HG03135 (cell line): ENCODE measurements around the gene LTB4R.

Experiments
- ATAC-seq: cut with Tn5 transposase; IDR thresholded peaks from one replicate; pipeline ENCODE4 v1.9.1; 2021; ENCODE audit warnings: mild to moderate bottlenecking, moderate library complexity; ENCODE audit not compliant: unreplicated experiment

Gene LTB4R

DNA sequence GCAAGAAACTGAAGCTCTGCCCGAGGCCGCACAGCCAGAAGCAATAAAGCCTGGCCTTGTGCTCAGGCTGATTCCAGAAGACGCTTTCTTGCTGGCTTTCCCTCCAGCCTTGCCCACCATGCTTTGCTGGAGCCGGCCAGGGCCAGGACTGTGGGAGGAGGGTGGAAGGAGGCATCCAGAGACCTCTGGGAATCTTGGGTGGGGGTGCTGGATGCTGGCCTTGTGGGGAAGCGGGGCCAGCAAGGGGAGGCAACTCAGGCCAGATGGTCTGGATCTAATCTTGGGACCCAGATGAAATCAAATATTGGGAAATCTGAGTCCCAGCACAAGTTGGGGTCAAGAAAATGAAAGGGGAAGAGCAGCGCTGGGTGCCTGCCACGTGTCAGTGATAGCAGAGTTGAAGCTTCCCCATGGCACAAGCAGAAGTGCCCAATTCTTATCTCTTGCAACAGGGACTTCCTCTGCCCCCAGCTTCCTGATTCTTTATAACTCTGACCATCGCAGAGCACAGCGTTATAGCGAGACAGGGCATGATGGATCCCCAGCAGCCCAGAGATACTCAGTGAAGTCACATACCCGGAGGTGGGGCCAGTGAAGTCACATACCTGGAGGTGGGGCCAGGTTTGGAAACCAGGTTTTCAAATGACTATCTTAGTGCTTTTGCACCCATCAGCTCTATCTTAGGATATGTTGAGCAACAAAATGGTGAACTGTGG is 33.5 kb upstream of the LTB4R start:
- ATAC-seq, result no peak

DNA sequence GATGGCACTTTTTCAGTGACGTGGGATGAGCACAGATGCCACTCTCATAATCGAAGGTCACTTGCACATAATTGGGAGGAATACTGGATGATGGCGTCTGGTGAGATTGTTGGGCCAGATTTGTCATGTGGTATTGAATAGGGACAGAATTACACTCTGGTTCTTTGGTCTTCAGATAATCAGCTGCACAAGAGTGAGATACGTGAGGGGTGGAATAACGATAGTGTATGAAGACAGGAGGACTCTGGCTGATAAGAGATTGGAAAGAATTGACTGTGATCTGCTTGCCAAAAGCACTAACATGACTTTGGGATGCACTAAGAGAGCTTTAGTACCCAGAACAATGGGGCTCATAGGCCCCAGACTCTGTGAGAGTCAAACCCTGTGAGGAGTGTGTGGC is 32.9 kb upstream of the LTB4R start:
- ATAC-seq, result no peak

DNA sequence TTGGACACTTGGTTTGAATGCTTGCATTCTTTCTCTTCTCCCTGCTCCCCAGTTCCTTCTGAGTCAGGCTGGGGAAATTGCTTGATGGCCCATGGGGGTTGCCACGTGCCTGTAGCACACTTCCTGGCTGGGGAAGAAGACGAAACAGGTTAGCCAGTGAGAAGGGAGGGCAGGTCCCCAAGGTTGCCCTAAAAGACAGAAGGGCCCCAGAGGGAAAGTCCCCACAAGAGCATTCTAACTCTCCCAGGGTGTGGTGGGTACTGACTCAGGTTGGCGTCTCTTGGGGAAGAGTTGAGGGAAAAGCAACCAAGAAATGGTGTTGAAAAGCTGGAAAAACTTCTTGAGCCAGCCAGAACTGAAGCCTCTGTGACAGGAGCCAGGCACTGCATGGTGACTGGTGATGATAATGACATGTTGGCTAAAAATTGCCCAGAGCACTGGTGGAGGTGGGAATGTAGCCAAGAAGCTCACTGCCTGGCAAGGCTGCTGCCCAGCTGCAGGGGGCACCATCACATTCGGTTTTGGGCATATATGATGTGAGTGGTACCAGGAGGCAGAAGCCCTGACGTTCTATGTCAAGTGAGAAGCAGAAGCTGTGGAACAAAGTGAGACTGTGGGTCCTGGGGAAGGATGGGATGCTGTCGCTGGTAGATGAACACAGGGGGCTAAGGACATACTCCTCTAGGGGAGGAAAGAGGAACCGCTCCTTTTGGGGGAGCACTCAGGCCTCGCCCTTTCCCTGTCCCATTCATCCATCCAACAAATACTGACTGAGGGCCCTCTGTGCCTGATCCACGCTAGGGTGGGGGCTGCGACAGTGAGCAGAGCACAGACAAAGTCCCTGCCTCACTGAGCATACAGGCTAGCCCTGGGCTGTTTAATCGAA is 31.8 kb upstream of the LTB4R start:
- no peak for ATAC-seq

DNA sequence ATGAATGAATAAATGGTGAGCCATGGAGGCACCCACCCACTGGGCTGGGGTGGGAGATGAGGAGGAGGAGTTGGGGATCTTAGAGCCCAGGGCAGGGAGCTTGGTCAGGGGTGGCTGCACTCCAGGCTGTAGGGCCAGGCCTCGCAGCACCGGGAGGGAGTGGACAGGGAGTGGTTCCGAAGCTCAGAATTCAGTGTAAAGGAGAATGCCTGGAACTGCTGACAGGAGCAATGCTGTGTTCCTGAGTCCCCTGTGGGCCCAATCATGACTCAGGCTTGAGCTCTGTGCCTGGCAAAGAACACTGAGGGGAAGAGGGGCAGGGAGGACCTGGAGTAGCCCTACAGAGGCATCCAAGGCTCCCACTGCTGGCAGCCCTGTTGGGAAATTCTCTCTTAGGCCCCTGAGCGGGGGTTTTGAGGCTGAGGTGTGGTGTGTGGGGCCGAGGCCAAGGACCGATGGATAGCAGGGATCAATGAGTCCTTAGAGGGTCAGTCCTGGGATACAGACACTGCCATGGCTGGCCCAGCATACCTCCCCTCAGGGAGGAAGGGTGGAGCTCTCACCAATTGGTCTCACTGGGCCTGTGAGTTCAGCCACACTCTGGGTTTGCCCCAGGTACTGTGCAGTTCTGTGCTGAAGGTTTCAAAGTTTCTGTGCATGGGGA is 30.4 kb upstream of the LTB4R start:
- ATAC-seq, result no peak

DNA sequence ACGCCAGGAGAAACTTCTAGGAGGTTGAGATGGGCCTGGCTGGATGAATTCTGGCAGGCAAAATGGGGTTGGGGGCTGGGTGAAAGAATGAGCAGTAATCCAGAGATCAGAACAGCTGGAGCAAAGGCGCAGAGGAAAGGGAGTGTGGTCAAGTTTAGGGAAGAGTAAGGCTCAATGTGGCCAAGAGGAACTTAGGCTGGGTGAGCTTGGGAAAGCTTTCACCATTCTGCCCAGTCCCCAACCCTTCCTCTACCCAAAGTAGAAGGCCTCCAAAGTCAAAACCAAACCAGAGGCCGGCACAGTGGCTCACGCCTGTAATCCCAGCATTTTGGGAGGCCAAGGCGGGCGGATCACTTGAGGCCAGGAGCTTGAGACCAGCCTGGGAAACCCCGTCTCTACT is 29.7 kb upstream of the LTB4R start:
- no peak for ATAC-seq

DNA sequence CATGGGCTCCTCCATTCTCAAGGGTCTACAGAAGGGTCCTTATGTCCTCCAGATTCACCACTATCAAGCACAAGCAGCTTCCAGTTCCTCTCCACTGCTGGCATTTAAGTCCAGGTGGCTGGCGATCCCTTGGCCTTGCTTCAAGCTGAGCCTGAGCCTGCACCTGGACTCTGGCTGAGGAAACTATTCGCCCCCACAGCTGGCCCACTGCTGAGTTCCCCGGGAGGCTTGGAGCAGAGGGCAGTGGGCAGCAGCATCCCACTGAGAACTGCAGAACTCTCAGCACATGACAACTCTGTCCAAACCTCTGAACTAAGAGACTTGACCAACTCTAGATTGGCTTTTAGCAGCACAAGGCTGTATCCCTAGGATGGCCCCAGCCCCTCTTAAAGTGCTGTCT is 28.6 kb upstream of the LTB4R start:
- no peak for ATAC-seq

DNA sequence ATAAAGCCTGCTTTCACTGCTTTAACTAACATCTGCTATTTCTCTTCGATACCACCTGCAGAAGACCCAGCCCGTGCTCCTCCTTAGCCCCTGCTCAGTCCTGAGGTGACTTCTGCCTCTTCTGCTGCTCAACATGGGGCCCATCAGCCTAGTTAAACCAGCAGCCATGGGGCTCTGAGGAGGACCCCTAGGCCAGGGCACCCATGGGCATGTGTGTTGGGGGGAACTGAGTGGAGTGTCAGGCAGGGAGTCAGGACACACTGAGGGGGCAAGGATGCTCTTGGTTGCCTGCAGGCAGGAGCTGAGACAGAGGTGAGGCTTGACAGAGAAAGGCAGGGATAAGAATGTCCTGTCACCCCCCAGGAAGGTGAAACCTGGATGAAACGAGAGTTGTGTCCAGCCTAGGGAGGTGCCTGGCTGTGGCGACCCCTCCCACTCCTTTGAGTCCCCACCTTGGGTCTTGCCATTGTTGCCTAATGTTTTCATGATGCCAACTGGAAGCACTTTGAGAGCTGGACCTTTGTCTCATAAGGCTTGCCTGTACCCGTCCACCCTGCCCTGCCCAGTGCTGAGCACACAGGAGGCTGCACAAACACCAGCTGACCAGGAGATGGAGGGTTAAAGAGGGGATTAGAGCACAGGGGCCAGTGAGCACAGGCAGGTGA is 27.4 kb upstream of the LTB4R start:
- ATAC-seq, result no peak

DNA sequence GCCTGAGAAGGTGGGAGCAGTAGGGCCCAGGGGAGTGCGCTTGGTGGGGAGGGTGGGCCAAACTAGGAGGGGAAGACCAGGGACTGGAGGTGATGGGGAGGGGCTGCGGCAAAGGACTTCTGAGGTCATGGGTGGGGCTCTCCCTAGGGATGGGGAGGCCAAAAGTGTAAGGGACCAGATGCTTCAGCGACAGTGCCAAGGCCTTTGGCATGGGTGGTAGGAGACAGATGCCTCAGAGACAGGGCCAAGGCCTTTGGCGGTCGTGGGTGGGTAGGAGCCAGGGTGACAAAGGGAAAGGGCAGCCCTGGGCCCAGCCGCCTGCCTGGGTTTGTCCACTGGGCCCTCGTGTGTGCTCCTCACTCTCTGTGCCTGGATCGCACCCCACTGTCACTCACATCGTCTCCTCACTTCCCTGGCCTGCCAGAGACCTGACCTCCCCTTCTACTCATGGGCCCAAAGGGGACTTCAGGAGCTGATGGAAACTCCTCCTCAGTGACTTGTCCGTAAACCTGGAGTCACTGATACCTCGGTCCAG is 26.7 kb upstream of the LTB4R start:
- ATAC-seq, result no peak

DNA sequence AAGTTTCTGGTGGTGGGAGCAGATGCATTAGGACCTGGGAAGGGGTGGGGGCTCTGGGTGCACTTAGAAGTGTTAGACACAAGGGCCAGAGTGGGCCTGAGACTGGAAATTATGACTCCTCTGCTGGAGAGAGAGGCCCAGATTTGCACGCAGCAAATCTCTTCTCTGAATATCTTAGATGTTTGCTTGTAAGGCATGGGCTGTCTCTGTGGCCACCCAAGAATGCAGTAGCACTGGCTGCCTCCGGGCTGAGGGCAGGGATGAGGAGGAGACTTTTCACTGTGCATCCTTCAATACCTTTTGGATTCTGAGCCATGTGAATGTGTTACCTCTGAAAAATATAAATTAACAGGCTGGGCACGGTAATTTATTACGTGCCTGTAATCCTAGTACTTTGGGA is 26.0 kb upstream of the LTB4R start:
- ATAC-seq, result no peak

DNA sequence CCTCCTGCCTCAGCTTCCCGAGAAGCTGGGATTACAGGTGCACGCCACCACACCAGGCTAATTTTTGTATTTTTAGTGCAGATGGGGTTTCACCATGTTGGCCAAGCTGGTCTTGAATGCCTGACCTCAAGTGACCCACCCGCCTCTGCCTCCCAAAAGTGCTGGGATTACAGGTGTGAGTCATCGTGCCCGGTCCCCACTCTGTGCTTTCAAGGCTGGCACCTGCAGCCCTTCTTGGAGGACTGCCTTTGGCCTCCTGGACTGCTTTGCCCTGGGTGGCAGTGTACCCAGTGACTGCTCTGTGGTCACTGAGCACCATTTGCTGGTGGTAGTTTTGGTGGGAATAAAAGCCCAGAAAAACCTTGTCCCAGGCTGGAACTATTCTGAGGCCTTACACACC is 24.3 kb upstream of the LTB4R start:
- no peak for ATAC-seq

DNA sequence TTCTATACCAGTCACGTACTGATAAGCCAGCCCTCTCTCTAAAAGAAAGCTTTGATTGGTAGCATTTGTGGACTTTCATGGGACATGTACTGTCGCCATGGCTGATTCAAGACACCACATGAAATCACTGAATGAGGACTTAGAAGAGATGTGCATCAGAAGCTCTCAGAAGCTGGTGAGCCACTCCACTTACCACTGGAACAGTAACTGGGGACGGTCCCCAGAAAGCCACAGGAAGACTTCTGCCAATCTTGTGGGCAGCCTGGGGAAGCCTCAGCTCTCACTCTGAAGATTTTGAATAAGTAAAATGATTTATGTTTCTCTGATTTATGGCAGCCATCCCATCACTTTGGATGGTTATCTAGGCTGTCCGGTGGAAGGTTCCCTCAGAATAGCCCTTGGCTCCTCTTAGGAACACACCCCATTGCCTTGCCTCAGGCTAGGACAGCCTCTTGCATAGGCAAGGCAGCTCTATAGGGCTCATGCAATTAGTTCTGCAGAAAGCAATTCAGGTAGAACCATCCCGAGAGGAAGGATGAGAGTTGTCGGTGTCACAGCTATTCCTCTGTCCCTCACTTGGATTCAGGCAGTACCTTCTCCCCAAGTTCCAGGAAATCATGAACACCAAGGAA is 21.5 kb upstream of the LTB4R start:
- ATAC-seq, result peak; percentile 65

DNA sequence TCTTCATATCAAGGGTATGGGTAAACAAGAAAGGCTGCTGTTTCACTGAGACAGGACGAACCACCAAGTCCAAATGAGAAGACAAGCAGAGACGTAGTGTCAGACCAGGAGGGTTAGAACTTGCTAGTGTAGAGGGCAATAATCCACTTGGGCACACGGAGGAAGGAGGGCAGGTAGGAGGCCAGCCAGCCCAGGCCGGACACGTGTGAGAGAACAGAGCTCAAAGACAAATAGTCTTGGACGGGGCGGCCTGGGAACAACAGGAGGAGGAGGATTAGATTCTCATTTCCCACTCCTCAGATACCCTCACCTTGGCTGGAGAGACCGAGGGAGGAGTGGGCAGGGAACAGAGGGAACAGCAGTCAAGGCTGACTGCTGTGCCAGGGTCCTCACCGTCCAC is 20.6 kb upstream of the LTB4R start:
- ATAC-seq, result no peak

DNA sequence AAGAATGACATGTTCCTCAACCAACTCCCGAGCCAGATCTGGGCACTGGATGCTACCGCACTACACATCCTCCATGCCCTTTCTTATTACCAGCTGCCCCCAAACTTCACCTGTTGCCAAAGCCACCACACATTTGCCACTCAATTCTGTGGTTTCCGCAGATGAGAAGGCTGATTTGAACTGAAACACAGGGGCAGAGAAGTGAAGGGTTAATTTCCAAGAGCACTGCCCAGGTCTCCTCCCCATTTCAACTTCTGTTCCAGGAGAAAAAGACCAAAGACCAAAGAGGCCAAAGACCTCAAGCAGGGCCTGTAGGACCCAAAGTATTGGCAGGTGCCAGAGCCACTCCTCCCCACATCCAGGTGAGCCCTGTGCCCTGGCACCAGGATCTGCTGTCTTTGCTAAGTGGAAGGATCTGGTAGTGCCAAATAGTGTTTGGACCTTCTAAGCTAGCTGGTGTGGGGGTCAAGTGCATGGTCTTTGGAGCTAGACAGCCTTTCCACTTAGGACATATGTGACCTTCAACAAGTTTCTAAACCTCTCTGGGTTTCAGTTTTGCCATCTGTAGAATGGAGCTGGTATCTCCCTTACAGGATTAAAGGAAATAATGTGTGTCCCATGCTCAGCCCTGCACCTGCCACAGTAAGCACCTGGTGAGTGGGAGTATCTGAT is 19.7 kb upstream of the LTB4R start:
- ATAC-seq, result no peak

DNA sequence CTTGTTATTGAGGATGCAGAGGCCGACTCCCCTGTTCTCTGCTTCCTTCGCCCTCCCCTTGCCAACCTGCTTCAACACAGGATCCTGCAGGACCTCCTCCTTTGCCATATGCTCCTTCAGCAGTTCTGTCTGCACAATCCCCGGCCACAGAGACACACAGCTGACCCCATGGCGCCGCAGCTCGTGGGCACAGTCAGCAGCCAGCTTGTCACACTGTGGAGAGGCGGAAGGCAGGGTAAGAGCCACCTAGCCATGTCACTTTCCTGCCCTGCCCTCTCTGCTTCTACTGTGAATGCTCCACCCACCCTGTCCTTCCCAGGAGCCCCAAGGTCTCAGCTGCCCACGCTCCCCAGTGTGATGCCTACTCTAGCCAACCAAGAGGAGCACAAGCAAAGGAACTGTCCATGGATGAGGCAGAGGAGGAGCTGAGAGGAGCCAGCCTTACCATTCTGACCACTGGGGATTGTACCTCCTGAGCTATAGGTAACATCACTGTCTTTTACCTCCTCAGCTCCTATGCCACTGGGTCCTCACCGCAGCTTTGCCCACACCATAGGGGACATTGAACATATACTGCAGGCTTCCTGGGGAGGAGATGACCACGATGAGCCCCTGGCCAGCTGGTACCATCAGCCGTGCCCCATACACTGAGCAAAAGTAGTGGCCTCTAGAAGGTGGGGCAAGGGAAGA is 19.0 kb upstream of the LTB4R start:
- ATAC-seq, result no peak

DNA sequence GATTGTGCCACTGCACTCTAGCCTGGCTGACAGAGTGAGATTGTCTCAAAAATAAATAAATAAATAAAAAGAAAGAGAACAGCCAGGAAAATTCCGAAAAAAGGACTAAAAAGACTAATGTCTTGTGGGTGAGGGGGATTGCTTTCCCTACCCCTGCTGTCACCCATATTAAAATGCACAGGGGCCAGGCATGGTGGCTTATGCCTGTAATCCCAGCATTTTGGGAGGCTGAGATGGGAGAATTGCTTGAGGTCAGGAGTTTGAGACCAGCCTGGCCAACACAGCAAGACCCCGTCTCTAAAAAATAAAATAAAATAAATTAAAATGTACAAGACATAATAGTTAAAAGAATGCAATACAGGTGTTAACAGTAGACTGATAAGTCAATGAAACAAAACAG is 17.8 kb upstream of the LTB4R start:
- no peak for ATAC-seq

DNA sequence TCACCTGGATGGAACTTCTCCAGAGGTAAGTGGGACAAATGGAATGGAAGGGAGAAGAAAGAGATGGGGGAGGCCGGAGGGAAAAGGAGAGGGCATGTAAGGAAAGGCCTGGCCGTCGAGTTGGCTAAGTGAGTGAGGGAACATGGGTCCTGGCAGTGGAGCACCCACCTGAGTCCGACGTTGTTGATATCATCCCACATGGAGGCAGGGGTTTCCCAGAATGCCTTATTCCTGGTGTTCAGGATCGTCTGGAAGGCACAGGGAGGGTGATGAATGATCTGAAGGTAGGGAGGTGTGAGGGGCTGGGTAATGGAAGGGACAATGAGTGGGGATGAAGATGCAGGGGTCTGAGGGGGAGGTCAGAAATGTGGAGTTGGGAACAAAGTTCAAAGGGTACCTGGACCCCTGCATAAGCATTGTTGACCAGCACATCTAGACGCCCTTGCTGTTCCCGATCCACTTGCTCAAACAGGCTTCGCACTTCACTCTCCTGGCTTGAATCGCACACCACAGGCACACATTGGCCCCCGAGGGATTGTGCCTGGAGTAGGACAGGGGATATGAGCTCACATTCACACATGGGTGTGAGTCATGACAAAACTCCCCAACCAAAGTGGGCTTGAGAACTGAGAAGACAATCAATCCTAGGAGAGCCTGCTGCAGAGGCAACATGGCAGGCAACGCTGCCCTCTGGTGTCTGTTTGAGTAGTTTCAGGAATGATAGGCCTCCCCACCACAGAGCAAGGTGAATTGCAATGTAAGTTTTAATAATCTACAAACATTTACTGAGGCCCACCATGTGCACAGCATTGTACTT is 14.8 kb upstream of the LTB4R start:
- ATAC-seq, result peak; percentile 50

DNA sequence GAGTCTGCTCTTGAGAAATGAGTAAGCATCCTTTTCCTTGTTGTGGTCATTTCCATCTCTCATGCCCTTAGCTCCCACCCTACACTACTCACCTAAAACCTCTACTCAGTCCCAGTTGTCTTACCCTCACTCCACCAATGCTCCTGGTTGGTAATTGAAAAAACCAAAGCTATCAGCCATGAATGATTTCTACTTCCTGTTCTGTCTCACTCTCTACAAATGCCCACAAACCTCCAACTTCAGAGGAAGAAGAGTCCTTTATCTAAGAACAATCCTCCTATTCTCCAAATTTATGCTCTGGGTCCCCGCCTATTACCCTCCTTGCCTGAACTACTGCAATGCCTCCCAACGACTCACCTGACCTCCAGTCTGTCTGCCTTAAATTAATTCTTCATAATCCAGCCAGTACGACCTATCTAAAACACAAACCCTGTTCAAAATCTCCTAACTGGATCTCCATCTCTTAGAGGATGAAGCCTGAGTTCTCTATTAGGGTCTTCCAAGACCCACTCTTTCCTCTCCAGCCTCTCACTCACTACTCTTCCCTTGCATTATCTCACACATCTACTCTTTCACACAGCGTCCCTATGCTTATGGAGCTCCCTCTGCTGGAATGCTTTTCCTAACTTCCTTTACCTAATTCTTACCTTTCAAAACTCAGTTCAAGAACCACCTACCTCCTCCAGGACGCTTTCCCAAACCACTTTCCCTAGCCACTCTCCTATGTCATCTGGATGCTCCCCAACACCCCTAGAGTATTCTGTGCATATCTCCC is 13.9 kb upstream of the LTB4R start:
- peak; percentile 13 for ATAC-seq

DNA sequence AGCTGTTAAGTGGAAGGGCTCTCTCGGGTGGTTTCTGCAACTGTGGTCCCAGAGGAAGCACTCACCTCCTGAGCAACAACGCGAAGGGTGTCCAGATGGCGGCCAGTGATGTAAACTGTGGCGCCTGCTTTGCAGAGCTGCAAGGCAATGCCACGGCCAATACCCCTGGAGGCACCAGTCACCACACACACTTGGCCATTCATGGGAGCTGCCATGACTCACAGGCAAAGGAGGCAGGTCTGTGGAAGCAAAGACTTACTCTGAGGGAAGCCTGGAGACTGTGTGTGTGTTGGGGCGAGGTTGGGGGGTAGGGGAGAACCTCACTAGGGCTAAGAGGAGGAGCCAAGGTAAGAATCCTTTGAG is 12.4 kb upstream of the LTB4R start:
- no peak for ATAC-seq
